G401 (cell line): ENCODE data around the gene S100A7. TPM values are rescaled to one million over a fixed set of nuclear protein-coding genes. Genes with fewer than 3 reads are reported as not detected.
A peak's percentile ranks its signal among the peaks of the same experiment; 100 is the strongest.
"Not testable (repeated sequence)": the region's sequence is repeated elsewhere in the genome, so short reads cannot be mapped to it uniquely, and the experiment has no call there.

Experiments used
- DNase-seq: peaks from one replicate; pipeline ENCODE4 v3.0.0-alpha.2; 2015; ENCODE audit warnings: low spot score
- in situ Hi-C: cut with HindIII; loops from 2 replicates; pipeline ENCODE4 v1.10.0; 2016; ENCODE audit warnings: low sequenced_read_pairs, mixed read lengths
- total RNA-seq: library from RNA; depleted of rRNA; stranded (reverse); fragments of >200 nt; shearing (Covaris generic); gene quantifications from 2 replicates; pipeline ENCODE4 v1.2.3, GENCODE V29; 2014

Gene S100A7
- total RNA-seq, 1 experiment from 2014 or later, result not detected

DNA sequence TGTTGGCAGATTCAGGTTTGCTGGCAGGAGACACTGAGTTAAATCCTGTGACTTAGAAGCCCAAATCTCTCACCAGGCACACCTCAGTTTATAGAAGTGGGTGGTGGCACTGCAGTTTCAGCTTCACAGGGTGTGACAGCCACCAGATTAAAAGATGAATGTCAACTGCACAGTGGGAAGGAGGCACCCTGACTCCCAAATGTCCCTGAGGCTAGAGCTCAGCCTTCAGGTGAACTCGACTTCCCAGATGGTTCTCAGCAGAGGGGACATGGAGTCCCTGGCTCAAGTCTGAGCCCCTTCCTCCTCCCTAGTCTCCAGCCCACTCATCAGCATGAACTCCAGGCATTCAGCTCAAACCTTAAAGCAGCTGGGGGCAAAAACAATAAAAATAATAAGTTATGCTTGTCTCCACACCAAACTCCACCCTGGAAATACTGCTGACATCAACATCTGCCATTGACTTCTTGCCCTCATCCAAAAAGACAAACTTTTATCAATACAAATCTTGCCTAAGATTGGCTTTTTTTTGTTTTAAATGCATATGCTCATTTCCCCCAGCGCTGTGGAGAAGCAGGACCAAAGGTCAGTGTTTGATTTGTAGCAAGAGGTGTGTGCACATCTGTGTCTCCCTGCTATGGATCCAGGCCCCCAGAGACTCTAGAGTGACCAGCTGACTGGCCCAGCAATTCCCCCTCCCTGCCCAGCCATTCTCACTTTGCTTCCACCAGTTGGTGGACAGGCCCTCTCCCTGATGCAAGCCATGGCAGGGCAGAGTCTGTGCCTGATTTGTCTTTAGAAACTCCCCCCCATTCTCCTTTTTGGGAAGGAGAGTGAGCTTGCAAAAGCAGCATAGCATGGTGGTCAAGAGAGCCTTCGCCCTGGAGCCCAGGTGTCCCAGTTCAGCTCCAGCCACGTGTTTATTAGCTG is 18.5 kb upstream of the S100A7 start:
- in situ Hi-C loops, result no loop called here
- DNase-seq, result no peak

DNA sequence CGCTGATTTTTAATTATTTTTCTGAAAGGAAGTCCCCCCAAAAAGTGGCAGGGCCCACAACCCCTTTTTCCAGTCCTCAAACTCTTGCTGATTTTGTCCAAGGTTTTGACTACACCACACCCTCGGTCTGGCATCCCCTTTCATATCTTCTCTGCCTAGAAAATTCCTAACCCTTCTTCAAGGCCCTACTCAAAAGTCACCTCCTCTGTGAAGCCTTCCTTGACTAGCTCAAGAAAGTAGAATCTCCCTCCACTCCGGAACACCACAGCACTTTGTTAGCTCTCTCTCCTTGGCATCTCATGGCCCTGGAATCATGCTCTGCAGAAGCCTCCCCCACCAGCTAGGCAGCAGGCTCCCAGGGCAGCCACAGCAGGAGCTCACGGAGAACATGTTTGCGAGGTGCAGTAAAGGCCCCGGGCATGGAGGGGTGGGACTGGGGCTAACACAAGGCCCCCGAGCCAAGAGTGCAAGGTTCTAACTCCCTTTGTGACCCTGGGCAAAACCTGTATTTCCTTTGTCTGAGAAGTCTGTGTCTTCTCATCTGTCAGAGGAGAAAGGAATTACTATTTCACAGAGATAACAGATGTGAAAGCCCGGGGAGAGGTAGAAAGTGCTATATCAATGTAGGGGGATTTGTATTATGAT is 17.7 kb upstream of the S100A7 start:
- in situ Hi-C loops, result no loop called here
- no peak for DNase-seq

DNA sequence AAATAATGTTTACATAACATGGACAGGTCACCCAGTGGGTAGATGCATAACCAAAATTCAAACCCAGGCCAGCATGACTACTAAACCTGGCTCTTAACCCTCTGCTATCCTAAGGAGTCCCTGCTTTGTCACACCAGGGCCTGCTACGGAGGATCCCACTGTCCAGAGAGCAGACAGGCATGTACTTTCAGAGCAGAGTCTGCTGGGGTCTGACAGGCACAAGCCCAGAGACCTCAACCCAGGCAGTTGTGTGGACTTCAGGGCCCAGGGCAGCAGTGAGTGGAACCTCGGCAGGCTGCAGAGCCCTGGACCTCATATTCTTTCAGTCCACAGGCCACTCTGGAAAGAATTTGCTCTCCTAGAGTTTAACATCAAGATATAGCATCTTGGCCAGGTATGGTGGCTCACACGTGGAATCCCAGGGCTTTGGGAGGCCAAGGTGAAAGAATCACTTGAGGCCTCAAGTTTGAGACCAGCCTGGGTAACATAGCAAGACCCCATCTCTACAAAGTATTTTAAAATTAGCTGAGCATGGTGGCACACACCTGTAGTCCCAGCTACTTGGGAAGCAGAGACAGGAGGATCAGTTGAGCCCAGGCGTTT is 16.1 kb upstream of the S100A7 start:
- no peak for DNase-seq
- in situ Hi-C loops, result no loop called here

DNA sequence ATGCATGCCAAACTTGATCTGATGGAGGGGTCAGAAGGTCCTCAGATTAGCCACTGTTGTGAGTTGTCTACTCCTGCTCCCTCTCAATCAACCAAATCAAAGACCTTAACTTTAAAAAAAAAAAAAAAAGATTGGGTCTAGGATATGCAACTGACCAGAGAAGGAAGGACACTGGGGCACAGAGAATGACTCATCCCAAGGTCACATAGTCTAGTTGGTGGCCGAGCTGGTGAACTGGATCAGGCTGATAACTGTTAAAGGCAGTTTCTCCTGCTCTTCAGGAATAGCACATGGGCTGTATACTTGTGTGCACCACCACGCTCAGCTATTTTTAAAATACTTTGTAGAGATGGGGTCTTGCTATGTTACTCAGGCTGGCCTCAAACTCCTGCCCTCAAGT is 14.8 kb upstream of the S100A7 start:
- in situ Hi-C loops, result no loop called here
- no peak for DNase-seq

DNA sequence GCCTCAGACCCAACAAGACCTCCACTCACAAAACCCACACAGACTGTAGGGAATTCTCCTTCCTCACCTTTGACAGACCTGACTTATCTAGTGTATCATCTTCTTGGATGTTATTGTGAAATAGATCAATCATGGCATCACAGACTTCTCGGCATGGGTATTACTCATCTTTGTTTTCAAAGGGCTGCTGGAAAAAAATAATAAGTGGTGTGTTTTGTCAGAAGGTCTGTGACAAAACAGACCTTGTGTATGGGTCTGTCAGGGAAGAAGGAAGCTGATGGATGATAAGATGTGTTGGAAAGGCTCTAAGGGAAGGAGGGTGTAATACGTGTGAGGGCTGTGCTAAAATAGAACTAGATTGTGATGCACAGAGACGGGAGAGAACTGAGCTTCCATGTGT is 13.9 kb upstream of the S100A7 start:
- DNase-seq, result no peak
- in situ Hi-C loops, result no loop called here

DNA sequence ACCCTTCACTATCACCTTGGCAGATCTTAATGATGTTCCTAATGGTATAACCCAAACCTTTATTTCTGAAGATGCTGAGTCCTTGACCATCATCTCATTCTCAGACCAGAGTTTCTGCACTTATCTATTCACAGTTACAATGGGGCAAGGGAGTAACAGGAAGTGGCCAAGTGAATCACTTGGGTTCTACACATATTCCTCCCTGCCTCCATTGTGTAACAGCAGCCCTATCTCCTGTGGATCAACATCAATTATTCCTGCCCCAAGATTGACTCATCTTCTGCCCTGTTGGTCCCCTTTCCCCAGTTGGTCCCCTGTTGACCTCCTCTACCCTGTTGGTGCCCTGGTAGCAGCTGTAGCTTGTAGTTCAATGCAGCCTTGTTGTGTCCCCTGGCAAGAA is 10.3 kb upstream of the S100A7 start:
- DNase-seq, result no peak
- in situ Hi-C loops, result no loop called here

DNA sequence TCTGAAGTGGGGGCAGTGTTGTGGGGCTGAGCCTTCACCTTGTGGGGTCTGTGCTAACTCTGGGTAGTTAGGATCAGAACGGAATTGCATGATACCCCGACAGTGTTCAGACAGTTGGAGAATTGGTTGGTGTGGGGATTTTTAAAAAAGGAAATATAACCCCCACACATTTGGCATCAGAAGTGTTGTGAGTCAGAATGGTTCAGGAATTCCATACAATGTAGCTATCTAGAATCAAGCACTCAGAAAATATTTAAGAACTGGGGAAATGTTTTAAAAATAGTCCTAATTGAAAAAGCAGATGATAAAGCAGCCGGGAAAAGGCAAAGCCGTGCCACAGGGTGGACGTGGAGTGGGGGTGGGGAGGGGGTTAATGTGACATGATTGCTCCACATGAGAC is 6.5 kb upstream of the S100A7 start:
- DNase-seq, result no peak
- in situ Hi-C loops, result loop anchor here (10.0 kb wide), 1 partner anchor 112 kb away; the partner anchor contains the start of gene S100A9

DNA sequence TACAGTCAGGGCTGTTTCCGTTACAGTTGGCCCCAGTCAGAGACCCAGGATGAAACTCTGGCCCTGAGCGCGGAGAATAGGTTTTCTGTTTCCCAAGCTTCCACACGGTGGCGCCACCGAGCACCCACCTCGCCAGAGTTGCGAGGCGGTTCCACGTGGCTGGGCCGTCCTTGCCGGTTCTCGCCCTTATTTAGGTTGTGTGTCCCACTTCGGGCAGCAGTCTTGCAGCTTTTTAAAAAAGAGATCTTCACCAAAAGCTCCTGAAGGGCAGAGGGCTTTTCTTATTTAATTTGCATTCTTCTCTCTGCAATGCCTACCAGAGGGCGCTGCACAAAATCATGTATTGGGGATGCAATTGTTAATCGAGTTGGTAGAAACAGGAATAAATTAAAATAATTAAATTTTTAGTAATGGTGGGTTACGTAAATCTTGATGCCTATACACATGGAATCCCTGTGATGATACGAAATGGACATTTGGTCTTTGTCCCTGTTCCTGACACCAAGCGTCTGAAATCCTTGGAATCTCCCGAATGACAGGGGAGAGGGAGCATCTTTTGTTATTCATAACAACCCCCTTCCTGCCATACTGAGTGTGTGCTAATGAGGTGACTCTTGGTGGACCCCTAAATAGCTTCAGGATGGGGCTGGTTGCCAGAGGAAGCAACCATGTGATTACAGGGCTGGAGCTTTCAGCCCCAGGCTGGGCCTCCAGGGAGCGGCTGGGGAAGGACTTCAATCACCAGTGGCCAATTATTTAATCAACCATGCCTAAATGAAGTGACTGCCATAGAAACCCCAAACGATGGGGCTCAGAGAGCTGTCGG is 5.6 kb upstream of the S100A7 start:
- in situ Hi-C loops, result loop anchor here (10.0 kb wide), 1 partner anchor 111 kb away; the partner anchor contains the start of gene S100A9
- peak; percentile 2 for DNase-seq

DNA sequence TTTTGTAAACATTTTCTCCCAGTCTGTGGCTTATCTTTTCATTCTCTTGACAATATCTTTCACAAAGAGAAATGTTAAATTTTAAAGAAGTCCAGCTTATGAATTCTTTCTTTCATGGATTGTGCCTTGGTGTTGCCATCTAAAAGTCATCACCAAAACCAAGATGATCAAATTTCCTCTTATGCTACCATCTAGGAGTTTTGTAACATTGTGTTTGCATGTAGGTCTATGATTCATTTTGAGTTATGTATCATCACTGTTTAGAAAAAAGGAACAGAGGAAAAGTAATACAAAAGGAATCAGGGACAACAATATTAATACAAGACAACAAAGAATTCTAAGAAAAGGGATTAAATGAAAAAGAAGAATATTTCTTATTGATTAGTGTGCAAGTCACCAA is 2.3 kb upstream of the S100A7 start:
- in situ Hi-C loops, result loop anchor here (10.0 kb wide), 1 partner anchor 108 kb away; the partner anchor contains the start of gene S100A9
- DNase-seq, result not testable (repeated sequence)

DNA sequence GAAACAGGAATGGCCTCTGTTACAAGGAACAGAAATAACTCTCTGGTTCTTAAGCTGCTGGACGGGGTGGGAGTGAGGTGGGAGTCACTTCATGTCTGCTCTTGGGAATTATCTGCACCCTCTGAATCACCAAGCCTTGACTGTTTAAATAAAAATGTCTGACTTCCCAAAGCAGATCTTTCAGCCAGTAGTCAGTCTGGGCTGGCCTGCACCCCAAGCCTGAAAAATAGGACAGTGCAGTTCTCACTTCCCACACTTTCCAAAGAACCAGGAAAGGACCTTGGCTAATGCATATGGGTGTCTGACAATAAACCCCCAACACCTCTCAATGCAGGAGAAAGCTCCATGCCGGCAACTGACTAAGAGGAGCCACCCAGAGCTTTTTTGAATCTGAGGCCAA is 796 bp downstream of the S100A7 start:
- DNase-seq, result no peak
- in situ Hi-C loops, result loop anchor here (10.0 kb wide), 1 partner anchor 105 kb away; the partner anchor contains the start of gene S100A9

DNA sequence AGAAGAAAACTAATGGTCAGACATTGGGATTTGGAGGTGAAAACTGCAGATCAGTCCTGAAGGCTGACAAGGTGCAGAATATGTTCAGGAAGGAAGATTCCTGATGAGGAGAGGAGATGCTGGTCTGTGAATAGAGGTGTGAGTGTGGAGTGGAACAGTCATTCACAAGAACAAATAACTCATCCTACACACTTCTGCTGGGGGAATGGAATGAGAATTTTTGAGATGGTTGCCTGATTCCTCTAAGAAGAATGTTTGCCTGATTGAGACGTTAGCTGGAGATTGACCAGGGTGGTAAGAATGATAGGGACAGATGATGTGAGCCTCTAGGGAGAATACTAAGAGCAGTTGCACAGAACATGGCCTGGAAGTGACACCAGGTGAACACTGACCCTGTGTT is 4.1 kb downstream of the S100A7 start:
- DNase-seq, result no peak
- in situ Hi-C loops, result no loop called here

DNA sequence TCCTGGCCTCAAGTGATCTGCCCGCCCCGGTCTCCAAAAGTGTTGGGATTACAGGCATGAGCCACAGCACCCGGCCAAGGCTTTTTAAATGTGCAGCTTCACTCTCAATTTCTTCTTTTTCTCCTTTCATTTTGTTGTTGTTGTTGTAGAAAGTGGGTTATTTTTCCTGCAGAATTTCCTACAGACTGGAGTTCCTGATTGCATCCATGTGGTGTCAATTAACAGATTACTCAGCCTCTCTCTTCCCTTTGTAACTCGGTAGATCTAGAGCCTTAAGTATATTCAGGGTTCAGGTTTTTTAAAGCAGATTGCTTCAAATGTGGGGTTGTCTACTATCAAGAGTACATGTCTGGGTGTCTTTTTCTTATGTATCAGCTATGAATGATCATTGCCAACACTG is 11.6 kb downstream of the S100A7 start:
- DNase-seq, in situ Hi-C loops: not testable (repeated sequence)

DNA sequence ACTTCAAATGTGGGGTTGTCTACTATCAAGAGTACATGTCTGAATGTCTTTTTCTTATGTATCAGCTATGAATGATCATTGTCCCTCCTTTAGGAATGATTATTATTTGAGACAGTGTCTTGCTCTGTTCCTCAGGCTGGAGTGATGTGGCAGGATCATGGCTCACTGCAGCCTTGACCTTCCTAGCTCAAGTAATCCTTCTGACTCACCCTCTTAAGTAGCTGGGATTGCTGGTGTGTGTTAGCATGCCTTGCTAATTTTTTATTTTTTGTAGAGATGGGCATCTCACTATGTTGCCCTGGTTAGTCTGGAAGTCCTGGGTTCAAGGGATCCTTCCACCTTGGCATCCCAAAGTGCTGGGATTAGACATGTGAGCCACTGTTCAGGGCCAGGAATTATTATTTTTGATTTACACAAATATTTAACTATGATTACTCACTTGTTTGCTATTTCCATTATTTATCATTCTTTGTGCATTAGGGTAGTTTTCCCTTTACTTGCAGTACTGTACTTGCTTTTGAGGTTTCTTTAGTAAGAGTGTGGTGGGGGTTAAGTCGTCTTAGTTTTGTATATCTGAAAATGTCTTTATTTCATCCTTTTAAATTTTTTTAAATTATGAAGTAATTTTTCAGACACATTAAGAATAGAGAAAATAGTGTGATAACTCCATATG is 12.8 kb downstream of the S100A7 start:
- in situ Hi-C loops, result no loop called here
- DNase-seq, result no peak

DNA sequence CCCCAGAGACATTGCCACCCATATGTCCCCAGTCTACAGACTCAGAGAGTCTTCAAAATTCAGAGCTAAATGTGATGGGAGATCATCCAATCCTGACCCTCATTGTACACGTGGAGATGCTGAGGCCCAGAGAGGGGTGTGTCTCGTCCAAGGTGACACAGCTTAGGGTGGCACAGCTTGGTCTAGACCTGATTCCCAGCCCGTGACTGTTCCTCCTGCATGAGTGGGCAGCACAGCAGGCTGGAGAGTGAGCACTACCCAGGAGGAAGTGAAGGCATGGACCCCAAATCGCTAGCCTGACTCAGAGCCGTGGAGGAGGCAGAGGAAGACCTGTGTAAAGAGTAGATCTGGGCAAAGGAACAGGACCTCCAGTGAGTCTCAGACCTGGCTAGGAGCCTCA is 16.4 kb downstream of the S100A7 start:
- in situ Hi-C loops, result no loop called here
- DNase-seq, result no peak

DNA sequence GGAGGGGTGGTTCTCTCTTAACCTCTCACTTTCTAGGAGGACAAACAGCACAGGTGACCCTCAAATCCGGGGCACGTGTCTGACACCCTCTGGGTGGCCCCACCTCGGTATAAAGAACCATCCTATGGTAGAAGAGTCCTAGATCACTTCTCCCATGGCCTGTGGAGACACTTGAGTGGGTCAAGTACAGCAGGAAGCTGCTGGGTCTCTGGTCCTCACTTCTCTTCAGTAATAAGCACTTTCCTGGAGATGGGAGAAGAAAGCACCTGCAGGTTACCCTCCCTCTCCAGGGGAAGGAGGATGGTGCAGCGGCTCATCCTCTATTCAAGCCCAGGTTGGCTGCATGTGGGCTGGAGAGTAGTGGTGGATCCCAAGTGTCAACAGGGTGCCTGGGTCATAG is 17.0 kb downstream of the S100A7 start:
- in situ Hi-C loops, result no loop called here
- no peak for DNase-seq

DNA sequence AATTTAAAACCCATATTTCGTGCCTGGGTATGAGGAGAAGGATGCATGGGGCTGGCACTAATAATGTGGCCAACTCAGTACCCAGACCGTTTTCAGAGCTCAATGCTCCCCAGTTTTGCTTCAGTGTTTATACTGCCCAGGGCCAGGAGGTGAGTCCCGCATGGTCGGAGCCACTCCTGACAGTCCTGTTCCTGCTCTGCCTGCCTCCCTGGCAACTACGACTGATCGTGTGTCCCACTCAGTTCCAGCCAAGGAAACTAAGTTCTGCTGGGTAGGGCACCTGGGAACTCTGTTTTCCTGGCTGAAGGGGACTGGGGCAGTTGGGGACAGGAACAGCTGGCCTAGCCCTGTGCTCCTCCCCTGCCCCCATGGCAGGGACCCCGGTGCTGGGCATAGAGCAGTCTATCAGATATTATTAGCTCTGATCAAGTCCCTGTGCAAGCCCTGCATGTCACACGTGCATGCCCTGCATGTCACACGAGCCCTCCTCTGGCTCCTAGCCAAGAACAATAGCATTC is 19.2 kb downstream of the S100A7 start:
- DNase-seq, result no peak
- in situ Hi-C loops, result no loop called here

DNA sequence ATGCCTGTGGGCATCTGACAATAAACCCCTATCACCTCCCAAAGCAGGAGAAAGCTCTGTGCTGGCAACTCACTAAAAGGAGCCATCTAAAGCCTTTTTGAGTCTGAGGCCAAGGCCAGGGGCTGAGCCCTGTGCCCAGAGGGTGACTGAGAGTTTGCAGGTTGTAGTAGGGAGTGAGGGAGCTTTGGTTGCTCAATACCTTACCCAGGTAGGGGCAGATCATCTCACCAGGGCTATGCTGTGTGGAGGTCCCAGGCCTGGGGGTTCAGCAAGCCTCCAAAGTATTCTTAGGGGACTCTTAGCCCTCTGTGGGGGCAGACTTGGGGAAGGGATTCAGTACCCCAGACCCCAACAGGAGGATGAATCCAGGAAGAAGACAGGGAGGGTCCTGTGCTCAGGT is 21.2 kb downstream of the S100A7 start:
- in situ Hi-C loops, result no loop called here
- DNase-seq, result no peak

DNA sequence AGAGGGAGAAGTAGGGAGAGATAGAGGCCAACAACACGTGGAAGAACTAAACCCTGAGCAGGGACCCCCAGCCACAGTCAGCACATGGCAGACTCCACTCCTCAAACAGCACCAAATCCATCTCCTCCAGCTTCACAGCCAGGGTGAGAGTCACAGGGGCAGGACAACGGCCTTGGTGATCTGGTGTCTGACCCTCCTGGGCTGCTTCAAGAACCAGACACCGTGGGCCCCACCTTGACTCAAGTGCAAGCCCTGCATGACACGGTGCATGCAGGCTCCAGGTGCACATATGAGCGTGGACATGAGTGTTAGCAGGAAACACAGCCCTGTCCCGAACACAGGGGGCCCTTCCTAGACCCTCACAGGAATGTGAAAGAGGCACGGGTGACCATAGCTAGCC is 21.9 kb downstream of the S100A7 start:
- in situ Hi-C loops, result no loop called here
- no peak for DNase-seq
